Rectal smooth muscle tissue (tissue), 1 donor: Measurements from ENCODE around the gene GKN1.

Experiments
- H3K27ac ChIP-seq: one replicate; pipeline ENCODE4 v1.7.0; 2013; ENCODE audit warnings: low read depth, low read length, inconsistent platforms
- H3K27me3 ChIP-seq: one replicate; pipeline ENCODE4 v1.7.0; 2013; ENCODE audit warnings: low read length; ENCODE audit not compliant: control insufficient read depth, insufficient read depth
- H3K36me3 ChIP-seq: one replicate; pipeline ENCODE4 v1.7.0; 2013; ENCODE audit warnings: low read length; ENCODE audit not compliant: control insufficient read depth, insufficient read depth
- H3K4me1 ChIP-seq: one replicate; pipeline ENCODE4 v1.7.0; 2013; ENCODE audit warnings: low read length; ENCODE audit not compliant: control insufficient read depth, insufficient read depth
- H3K4me3 ChIP-seq: one replicate; pipeline ENCODE4 v1.7.0; 2013; ENCODE audit warnings: low read length
- H3K9ac ChIP-seq: one replicate; pipeline ENCODE4 v1.7.0; 2013; ENCODE audit warnings: low read length

GKN1 gene

DNA sequence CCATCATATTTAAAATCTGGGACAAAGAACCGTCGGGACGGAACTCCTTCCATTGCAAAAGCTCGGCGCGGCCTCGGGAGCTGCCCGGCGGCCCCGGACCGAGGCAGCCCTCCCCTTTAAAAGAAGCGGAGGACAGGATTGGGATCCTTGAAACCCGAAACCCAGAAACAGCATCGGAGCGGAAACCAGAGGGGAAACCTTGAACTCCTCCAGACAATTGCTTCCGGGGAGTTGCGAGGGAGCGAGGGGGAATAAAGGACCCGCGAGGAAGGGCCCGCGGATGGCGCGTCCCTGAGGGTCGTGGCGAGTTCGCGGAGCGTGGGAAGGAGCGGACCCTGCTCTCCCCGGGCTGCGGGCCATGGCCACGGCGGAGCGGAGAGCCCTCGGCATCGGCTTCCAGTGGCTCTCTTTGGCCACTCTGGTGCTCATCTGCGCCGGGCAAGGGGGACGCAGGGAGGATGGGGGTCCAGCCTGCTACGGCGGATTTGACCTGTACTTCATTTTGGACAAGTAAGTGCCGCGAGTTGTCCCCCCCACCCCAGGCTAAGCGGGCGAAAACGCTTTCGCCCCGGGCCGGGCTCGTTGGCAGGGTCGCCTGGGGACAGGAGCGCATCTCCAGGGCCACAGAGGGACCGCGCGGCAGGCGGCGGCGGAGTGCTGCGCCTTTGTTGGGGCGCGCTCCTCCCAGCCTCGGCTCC is 38.9 kb downstream of the GKN1 start, which contains the start of gene ANTXR1:
Gene ANTXR1 (plus strand): TSS at position 38 of the 698 bp plus-strand sequence. CDS start 321 bp downstream, at position 359.
- H3K27ac ChIP-seq = peak within 1 kb of the TSS; percentile 90

DNA sequence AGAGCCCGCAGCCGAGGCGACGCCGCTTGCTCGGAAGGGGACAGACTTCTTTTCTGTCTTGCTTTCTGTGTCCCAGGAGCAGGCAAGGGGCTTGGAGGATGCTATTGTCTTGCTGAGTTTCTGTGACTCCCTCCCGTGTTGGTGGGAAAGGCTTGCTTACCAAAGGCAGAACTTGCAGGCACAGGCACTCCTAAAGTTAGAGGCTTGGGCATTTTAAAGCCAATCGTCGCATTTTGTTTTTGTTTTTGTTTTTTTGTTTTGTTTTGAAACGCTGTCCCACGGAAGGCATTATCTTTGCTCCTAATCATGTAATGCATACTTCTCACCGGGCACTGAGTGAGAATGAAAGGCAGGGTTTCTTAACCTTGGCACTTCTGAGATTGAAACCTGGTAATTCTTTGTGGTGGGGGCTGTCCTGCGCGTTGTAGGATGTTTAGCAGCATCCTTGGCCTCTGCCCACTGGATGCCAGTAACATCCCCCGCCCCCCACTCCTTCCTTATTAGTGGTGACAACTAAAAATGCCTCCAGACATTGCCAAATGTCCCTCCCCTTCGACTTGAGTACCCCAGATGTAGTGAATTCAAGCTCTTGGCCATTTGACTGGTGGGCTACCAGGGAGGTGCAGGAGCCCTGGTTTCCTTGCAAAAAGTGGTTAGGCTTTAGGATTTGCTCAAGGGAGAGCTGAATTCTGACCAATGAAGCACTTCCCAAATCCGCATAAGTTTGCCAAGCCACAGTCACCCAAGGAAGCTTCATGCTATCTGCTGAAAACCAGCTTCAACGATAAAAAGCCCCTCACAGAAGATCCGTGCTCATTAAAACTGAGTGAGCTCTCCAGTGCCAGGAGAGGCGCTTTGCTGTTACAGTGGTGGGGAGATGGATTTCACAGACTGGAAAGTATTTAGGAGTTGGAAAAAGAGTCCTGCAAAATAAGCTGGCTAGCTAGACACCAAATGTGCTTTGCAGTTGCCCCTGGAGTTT is 39.7 kb downstream of the GKN1 start:
- Histone ChIP-seq H3K27me3 (peaks cover 3% of the 10 kb centered on the region), H3K36me3 (no peaks in the 10 kb centered on the region), H3K9ac (peak overlapping the region; percentile 5), H3K4me3 (peak overlapping the region; percentile 85), H3K27ac (peak overlapping the region; percentile 90), H3K4me1 (peaks cover 11% of the 10 kb centered on the region)

More for the DNA sequence above, 38.9 kb downstream of the GKN1 start, which contains the start of gene ANTXR1:
- peak within 1 kb of the TSS; percentile 66 for H3K9ac ChIP-seq
- peak within 1 kb of the TSS; percentile 85 for H3K4me3 ChIP-seq
- peaks cover 11% of the 10 kb centered on the region for H3K4me1 ChIP-seq
- no peaks in the 10 kb centered on the region for H3K36me3 ChIP-seq
- peaks cover 3% of the 10 kb centered on the region for H3K27me3 ChIP-seq

DNA sequence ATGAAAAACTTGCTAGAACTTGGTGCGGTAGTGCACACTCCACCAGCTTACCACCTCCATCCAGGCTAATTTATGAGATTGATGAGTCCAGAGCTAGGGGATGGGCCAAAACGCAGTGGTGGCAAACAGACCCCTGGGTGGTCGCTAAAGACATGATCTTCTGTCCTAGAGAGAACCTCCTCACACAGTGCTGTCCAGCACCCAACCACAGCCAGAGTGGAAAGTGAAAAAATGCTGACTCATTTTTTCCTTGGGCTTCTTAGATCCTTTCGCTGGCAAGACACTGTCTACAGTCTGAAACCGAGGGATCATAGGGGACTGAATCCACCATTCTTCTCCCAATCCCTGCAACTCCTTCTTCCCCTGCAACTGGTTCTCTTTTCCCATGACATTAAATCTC is 42.6 kb downstream of the GKN1 start:
- peak overlapping the region; percentile 30 for H3K27ac ChIP-seq
- peaks cover 20% of the 10 kb centered on the region for H3K4me1 ChIP-seq
- peak overlapping the region; percentile 36 for H3K4me3 ChIP-seq
- H3K36me3 ChIP-seq = no peaks in the 10 kb centered on the region
- H3K9ac ChIP-seq = no peak overlapping the region
- H3K27me3 ChIP-seq = peaks cover 3% of the 10 kb centered on the region

DNA sequence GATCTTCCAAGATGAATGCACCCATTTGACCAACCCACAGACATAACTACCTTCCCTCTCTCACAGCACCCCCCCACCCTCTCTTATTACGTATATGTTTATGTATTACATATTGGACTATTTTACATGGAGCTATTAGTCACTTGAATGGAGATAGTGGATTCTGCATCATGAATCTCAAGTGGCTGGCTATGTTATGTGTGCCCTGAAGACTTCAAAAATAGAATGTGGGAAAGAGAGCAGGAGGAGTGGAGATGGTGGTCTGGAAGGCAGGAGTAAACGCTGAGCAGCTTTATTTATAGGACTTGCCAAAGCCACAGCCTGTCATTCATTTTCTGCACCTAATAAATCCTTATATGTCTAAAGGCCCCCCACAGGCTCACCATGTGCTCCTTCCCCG is 43.4 kb downstream of the GKN1 start:
- Histone ChIP-seq H3K36me3 (no peaks in the 10 kb centered on the region), H3K27me3 (peaks cover 3% of the 10 kb centered on the region), H3K9ac (no peak overlapping the region), H3K27ac (no peak overlapping the region), H3K4me3 (no peak overlapping the region), H3K4me1 (peaks cover 20% of the 10 kb centered on the region)

DNA sequence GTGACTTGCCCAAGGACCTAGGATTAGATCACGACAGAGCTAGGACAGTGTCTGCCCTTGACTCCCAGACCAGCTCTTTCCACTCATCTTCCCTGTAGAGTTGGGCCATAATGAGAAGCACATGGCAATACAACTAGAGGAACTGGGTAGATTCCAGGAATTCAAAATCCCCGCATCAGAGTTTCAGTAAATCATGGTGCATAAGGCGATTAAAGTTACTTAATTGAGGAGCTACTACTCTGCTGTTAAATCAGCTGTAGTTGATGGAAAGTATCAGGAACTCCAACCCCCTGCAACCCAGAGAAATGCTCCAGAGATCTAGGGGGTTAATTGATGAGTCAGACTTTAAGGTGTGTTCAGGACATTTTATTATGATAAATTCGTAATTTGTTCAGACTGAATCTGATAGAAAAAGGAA is 44.3 kb downstream of the GKN1 start:
- no peak overlapping the region for H3K9ac ChIP-seq

DNA sequence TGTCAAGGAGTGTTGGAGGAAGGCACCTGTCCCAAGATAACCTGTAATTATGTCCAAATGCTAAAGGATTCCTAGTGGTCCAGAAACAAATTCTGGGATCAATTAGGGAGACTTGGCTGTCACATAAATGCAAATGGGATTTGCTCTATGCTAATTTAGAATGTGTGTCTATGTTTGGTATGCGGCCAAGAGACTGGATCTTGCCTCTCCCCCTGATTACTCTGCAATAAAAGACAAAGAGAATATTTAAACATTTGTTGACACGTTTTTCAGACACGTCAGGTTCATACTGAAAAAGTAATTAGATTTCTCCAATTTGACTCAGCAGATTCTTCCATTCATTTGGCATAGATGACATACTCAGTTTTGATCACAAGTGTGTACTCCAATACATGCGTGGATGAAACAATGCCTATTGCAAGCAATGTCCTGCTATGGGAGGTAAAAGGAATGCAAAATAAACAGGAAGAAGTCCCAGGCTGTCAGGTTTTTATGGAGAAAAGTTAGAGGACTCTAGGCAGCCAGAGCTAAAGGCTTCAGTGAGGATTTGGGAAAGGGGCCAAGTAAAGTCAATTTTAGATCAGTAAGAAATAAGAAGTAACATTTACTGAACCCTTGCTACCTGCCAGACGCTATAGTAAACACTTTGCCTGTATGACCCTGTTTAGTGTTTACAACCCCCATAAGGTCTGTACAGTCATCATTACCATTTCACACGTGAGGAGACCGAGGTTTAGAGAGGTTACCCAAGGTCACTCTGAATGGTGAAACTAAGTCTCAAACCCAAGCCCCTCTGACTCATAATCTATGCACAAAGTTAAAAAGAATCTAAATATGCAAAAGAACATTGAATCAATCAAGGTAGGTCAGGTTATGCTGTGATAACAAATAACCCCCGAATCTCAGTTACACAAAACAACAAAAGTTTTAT is 46.3 kb downstream of the GKN1 start:
- no peak overlapping the region for H3K9ac ChIP-seq
- no peak overlapping the region for H3K4me3 ChIP-seq
- H3K36me3 ChIP-seq = no peaks in the 10 kb centered on the region
- peaks cover 23% of the 10 kb centered on the region for H3K4me1 ChIP-seq
- H3K27ac ChIP-seq = no peak overlapping the region
- H3K27me3 ChIP-seq = no peaks in the 10 kb centered on the region

More for the DNA sequence above, 44.3 kb downstream of the GKN1 start:
- no peaks in the 10 kb centered on the region for H3K36me3 ChIP-seq
- peaks cover 1% of the 10 kb centered on the region for H3K27me3 ChIP-seq
- no peak overlapping the region for H3K4me3 ChIP-seq
- H3K4me1 ChIP-seq = peaks cover 20% of the 10 kb centered on the region
- no peak overlapping the region for H3K27ac ChIP-seq

DNA sequence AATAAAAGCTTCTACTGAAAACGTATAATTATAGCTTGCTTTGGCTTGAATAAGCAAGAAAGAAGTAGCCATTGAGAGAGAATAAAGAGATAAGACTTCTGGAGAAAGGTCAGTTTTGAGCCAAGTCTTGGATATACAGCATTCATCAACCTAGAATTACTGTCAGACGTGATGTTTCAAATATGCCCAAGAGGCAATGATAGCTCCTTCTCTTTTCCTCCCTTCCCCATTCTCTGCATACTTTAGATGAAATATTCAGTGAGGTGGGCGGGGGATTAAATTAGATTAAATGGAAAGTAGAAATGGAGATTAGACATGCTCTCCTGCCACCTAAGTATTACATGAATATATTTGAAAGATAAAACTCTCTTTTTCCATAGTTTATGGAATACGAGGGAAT is 47.3 kb downstream of the GKN1 start:
- Histone ChIP-seq H3K27ac (no peak overlapping the region), H3K27me3 (no peaks in the 10 kb centered on the region), H3K4me1 (peaks cover 30% of the 10 kb centered on the region), H3K9ac (no peak overlapping the region), H3K4me3 (no peak overlapping the region), H3K36me3 (no peaks in the 10 kb centered on the region)

DNA sequence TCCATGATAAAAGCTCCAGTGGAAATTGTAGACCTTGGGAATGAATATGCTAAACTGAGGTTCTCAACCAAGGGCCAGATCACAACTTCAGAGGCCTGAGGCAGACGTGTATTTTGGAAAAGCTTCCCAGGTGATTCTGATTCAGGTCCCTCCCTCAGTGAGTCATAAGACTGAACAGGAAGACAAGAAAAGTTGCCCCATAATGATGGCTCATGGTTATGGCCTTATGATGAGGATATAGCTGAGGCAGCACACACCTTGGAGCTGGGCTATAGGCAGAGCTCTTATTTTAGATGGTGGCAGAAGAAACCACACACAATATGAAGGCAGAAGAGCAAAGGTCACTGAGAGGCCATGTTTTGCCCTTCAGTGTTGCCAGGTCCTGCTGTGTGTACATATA is 48.1 kb downstream of the GKN1 start:
- Histone ChIP-seq H3K4me1 (peaks cover 24% of the 10 kb centered on the region), H3K36me3 (no peaks in the 10 kb centered on the region), H3K9ac (no peak overlapping the region), H3K4me3 (no peak overlapping the region), H3K27ac (no peak overlapping the region), H3K27me3 (no peaks in the 10 kb centered on the region)

DNA sequence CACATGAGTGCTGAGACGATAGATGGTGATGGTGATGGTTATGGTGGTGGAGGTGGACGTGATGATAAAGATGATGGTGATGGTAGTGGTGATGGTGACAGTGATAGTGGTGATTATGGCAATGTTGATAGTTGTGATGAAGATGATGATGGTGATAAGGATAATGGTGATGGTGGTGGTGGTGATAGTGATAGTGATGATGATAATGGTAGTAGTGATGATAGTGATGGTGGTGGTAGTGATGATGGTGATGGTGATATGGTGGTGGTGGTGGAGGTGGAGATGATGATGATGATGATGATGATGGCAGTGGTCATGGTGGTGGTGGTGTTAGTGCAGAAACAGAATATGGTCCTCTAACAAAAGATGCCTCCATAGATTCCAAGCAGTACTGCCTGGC is 48.8 kb downstream of the GKN1 start:
- H3K27me3 ChIP-seq = no peaks in the 10 kb centered on the region
- no peak overlapping the region for H3K27ac ChIP-seq
- H3K9ac ChIP-seq = no peak overlapping the region
- H3K36me3 ChIP-seq = no peaks in the 10 kb centered on the region
- H3K4me1 ChIP-seq = peaks cover 24% of the 10 kb centered on the region
- H3K4me3 ChIP-seq = no peak overlapping the region

DNA sequence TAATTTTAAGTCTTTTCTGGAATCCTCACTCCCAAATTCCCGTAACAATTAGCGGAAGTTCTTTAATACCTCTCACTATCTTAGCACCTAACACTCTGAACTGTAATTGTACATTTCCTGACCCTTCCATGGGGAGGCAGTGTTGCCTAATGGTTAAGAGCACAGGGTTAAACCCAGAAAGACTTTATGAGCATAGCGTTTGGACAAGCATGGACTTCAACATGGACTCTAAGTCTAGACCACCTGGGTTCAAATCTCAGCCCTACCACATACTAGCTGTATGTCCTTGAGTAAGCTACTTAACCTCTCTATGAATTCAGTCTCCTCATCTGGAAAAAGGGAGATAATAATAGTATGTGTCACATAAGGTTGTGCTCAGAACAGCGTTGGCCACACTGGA is 51.6 kb downstream of the GKN1 start:
- no peak overlapping the region for H3K27ac ChIP-seq
- H3K36me3 ChIP-seq = no peaks in the 10 kb centered on the region
- no peaks in the 10 kb centered on the region for H3K27me3 ChIP-seq
- H3K4me1 ChIP-seq = peaks cover 16% of the 10 kb centered on the region
- no peak overlapping the region for H3K4me3 ChIP-seq
- no peak overlapping the region for H3K9ac ChIP-seq

DNA sequence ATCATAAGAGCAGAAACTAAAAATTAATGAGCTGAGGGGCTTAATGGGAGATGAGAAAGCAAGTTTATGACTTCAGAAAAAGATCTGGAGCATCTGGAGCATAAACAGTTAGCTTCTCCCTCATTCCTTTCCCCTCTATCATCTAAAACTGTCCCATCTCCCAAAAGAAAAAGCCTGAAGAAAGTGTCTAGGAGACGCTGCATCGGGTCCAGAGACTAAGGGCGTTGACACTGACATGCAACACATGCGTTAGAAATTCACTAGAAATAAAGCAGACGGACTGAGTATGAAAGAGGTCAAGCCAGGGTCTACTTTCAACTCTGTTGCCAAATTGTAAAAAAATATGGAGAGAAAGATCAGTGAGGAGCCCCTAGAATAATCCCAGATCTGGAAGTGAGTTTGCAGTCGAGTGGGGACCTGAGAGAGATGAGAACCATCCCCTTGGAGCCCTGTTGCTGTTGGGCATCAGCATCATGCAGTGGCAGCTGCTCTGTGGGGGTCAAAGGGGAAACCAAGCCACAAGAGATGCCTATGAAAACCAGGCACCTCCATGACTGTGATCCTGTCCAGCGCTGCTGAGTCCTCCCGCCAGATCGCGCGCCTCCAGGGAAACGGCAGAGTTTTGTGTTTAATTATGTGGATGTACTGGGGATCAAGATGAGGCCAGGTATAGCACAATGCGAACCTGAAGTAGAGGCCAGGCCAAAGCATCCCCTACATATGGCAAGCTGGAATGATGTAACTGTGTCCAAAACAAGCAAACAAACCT is 52.4 kb downstream of the GKN1 start:
- no peak overlapping the region for H3K27ac ChIP-seq
- peak overlapping the region; percentile 19 for H3K9ac ChIP-seq
- H3K27me3 ChIP-seq = no peaks in the 10 kb centered on the region
- H3K4me1 ChIP-seq = peaks cover 15% of the 10 kb centered on the region
- H3K36me3 ChIP-seq = no peaks in the 10 kb centered on the region
- no peak overlapping the region for H3K4me3 ChIP-seq
